ENCODE results near the gene IPO4. TPM values are rescaled to one million over a fixed set of nuclear protein-coding genes. Genes with fewer than 3 reads are reported as not detected.

IPO4 gene
- total and polyA plus RNA-seq, 2 of the 13 experiments (the other 11 are each of a cell fraction or from before 2014, with no cell fraction given), result 39.0 to 179 TPM

- TF ChIP-seq GABPB1 (CRISPR knock-in tag; IDR thresholded peaks at IDR 0.05) (peak; percentile 95), SP140L (CRISPR knock-in tag; IDR thresholded peaks at IDR 0.05; ENCODE audit: borderline replicate concordance) (peak; percentile 90; the same call in 1 of the 2 replicates), ZNF234 (CRISPR knock-in tag; conservative IDR thresholded peaks at IDR 0.05) (no peak), JARID2 (CRISPR knock-in tag; IDR thresholded peaks at IDR 0.05; ENCODE audit: insufficient replicate concordance) (peak; percentile 98), YY1 (IDR thresholded peaks at IDR 0.05; ENCODE audit: insufficient read depth, insufficient replicate concordance, low read depth, low read length) (peak; percentile 96), ZBTB14 (CRISPR knock-in tag; IDR thresholded peaks at IDR 0.05) (no peak), PBX3 (CRISPR knock-in tag; IDR thresholded peaks at IDR 0.05; ENCODE audit: borderline replicate concordance) (no peak), ZNF839 (CRISPR knock-in tag; IDR thresholded peaks at IDR 0.05; ENCODE audit: borderline replicate concordance) (peak; percentile 98; the same call in 1 of the 2 replicates), HNRNPH1 (optimal IDR thresholded peaks at IDR 0.05; ENCODE audit: low read depth, low read length) (peak; percentile 72), ZNF800 (CRISPR knock-in tag; IDR thresholded peaks at IDR 0.05) (peak; percentile 99), ZNF17 (CRISPR knock-in tag; IDR thresholded peaks at IDR 0.05) (no peak), RARA (CRISPR knock-in tag; IDR thresholded peaks at IDR 0.05) (peak; percentile 75), ZNF331 (CRISPR knock-in tag; IDR thresholded peaks at IDR 0.05) (peak; percentile 97), ZNF672 (CRISPR knock-in tag; IDR thresholded peaks at IDR 0.05) (no peak), ZSCAN9 (CRISPR knock-in tag; IDR thresholded peaks at IDR 0.05; ENCODE audit: borderline replicate concordance) (peak; percentile 97), TMF1 (CRISPR knock-in tag; IDR thresholded peaks at IDR 0.05; ENCODE audit: low read depth) (peak; percentile 97), ZNF703 (CRISPR knock-in tag; IDR thresholded peaks at IDR 0.05; ENCODE audit: borderline replicate concordance) (0 out of 2 replicates have a peak, but pooled peaks have one; percentile 74), TRIM24 (CRISPR knock-in tag; IDR thresholded peaks at IDR 0.05) (no peak), LRRFIP1 (CRISPR knock-in tag; conservative IDR thresholded peaks at IDR 0.05) (peak; percentile 86; the same call in 1 of the 2 replicates), POLR2G (IDR thresholded peaks at IDR 0.05; ENCODE audit: low read depth, low read length) (peak; percentile 100), ZFP36L1 (CRISPR knock-in tag; IDR thresholded peaks at IDR 0.05) (peak; percentile 99)
Measured at GRCh38 chr14:24215495-24216344, 27.1 kb upstream of the IPO4 start, which contains the start of gene MDP1 (continued).

Measured in HepG2 (cell line).